ENCODE measurements around the gene DCTN3.

GRCh38 chr9:34648673-34649072 lies 28.4 kb upstream of the DCTN3 start:
- no peak for TF ChIP-seq IRF1 (CRISPR knock-in tag; IDR thresholded peaks at IDR 0.05; ENCODE audit: borderline replicate concordance)
- TF ChIP-seq MXI1 (IDR thresholded peaks at IDR 0.05; ENCODE audit: low read depth, low read length): no peak
- TF ChIP-seq E2F1 (CRISPR knock-in tag; IDR thresholded peaks at IDR 0.05): no peak
- no peak for TF ChIP-seq CBX1 (IDR thresholded peaks at IDR 0.05; ENCODE audit: low read depth)
- TF ChIP-seq NFATC3 (IDR thresholded peaks at IDR 0.05): no peak
- TF ChIP-seq HNRNPLL (IDR thresholded peaks at IDR 0.05; ENCODE audit: low read depth, low read length, poor library complexity, severe bottlenecking): no peak
- no peak for TF ChIP-seq TEAD4 (IDR thresholded peaks at IDR 0.05; ENCODE audit: low read length)
- TF ChIP-seq TEAD4 (CRISPR knock-in tag; IDR thresholded peaks at IDR 0.05; ENCODE audit: borderline replicate concordance): no peak
- no peak for TF ChIP-seq IRF2 (CRISPR knock-in tag; IDR thresholded peaks at IDR 0.05)
- TF ChIP-seq, protein P1, sequence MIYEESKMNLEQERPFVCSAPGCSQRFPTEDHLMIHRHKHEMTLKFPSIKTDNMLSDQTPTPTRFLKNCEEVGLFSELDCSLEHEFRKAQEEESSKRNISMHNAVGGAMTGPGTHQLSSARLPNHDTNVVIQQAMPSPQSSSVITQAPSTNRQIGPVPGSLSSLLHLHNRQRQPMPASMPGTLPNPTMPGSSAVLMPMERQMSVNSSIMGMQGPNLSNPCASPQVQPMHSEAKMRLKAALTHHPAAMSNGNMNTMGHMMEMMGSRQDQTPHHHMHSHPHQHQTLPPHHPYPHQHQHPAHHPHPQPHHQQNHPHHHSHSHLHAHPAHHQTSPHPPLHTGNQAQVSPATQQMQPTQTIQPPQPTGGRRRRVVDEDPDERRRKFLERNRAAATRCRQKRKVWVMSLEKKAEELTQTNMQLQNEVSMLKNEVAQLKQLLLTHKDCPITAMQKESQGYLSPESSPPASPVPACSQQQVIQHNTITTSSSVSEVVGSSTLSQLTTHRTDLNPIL (CRISPR knock-in tag; IDR thresholded peaks at IDR 0.05): no peak

Data from K562 (cell line).